NT2/D1 (cell line): ENCODE measurements around the gene NAA25.

Experiments used
- SUZ12 ChIP-seq: IDR thresholded peaks from 2 replicates; pipeline ENCODE4 v1.6.1; 2011; ENCODE audit not compliant: insufficient read length, insufficient read depth; ENCODE audit errors: extremely low read depth
- YY1 ChIP-seq: IDR thresholded peaks from 2 replicates; pipeline ENCODE4 v1.6.1; 2011; ENCODE audit not compliant: insufficient read length, insufficient read depth
- ZNF274 ChIP-seq: IDR thresholded peaks from 2 replicates; pipeline ENCODE4 v1.6.1; 2011; ENCODE audit warnings: mild to moderate bottlenecking, low read depth, low read length

DNA sequence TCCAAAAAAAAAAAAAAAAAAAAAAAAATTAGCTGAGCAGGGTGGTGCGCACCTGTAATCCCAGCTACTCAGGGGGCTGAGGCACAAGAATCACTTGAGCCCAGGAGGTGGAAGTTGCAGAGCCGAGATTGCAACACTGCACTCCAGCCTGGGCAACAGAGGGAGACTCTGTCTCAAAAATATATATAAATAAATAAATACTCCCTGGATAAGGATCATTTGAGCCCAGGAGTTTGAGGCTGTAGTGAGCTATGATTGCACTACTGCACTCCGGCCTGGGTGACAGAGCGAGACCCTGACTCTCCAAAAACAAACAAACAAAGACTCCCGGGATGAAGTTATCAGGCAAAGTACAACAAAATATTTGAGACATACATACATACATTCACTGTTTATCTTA lies 3.3 kb upstream of the NAA25 start:
- TF ChIP-seq YY1 (no peak), ZNF274 (no peak), SUZ12 (no peak)
